ENCODE results near the gene ACTN3.
A peak's percentile ranks its signal among the peaks of the same experiment; 100 is the strongest.
"Not testable (repeated sequence)": the region's sequence is repeated elsewhere in the genome, so short reads cannot be mapped to it uniquely, and the experiment has no call there.

The ACTN3 gene

DNA sequence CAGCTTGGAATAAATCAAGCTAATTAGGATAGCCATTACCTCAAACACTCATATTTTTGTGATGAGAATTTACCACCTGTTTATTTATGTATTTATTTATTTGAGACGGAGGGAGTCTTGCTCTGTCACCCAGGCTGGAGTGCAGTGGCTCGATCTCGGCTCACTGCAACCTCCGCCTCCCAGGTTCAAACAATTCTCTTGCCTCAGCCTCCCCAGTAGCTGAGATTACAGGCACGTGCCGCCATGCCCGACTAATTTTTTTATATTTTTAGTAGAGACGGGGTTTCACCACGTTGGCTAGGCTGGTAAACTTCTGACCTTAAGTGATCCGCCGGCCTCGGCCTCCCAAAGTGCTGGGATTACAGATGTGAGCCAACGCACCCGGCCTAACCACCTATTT lies 1.8 kb upstream of the ACTN3 start:
- DNase-seq (ENCODE audit: low read depth in 2 of 2): not testable (repeated sequence)

DNA sequence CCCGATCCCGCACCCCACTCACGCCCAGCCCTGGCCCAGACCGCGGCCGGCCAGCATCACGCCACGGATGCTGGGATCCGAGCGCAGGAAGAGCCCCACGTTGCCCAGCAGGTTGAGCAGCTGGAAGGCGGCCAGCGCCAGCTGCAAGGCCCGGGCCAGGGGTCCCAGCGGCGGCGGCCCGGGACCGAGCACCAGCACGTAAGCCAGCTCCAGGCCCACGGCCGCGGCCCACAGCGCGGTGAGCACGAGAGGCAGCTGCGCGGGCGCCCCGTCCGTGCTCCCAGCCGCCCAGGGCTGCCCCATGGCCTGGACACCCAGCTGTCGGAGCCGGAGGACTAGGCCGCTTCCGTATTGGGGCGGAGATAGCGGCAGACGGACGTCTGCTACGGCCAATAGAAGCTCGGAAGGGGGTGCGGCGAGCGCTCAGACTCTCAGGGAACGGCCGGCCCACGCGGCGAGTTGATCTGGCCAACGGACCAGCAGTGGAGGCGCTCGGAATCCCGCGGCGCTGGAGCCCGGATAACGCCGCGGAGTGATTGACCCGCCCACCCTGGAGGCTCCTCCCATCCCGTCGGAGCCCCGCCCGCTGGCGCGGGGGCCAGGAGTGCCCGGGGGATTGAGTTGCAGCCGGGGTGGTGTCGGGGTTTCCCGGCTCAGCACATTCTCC lies 869 bp upstream of the ACTN3 start, which contains the start of gene ZDHHC24:
Gene ZDHHC24 (minus strand): TSS at position 348 of the 667 bp plus-strand sequence. CDS start 45 bp downstream, at position 303.
- DNase-seq (ENCODE audit: low read depth in 2 of 2): peak; percentile 90 to 91

DNA sequence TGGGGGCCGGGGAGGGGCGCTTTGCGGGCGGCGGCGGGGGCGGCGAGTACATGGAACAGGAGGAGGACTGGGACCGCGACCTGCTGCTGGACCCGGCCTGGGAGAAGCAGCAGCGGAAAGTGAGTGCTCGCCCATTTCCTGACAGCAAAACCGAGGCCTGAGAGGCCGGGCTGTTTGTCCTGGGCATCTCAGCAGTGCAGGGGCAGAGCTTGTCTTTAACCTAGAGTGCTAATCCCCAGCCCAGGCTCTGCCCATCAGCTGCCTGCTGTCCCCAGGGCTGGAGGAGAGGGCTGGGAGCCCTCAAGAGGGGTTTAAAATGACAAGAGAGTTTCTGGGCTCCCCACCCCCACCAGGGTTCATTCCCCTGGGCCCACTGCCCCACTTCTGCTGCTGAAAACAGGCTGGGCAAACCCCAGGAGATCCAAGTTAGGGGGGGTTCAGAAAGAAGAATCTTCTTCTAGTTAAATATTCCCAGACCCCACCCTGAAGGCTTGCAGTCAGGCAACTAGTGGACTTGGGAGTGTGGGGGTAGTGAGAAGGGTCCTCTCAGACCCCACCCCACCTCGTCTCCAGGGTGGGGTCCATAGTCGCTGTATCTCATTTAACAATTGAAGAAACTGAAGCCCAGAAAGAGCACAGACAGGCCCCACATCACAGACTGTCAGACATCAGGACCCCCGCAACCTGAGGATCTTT lies 411 bp downstream of the ACTN3 start:
- no peak for DNase-seq (ENCODE audit: low read depth in 2 of 2)

- DNase-seq (ENCODE audit: low read depth in 2 of 2): no peak
These were observed 933 bp downstream of the ACTN3 start for GRCh38 chr11:66547662-66548009.

DNA sequence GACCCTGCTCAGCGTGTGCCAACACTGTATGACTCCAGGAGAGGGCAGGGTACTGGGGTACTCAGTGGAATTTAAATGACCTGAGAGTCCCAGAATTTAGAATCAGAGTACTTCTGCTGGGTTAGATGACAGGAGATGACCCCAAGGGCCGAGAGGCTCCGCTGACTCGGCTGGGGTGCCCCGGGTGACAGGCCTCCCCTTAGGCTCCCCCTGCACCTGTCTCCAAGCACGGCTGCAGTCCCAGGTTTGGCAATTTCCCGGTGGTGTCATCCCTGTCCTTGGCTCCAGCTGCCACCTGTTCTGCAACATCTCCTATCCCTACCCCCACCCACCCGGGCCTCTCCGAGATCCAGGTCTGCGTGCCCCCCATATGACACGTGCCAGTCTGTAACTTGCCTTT lies 1.3 kb downstream of the ACTN3 start:
- no peak for DNase-seq (ENCODE audit: low read depth in 2 of 2)

DNA sequence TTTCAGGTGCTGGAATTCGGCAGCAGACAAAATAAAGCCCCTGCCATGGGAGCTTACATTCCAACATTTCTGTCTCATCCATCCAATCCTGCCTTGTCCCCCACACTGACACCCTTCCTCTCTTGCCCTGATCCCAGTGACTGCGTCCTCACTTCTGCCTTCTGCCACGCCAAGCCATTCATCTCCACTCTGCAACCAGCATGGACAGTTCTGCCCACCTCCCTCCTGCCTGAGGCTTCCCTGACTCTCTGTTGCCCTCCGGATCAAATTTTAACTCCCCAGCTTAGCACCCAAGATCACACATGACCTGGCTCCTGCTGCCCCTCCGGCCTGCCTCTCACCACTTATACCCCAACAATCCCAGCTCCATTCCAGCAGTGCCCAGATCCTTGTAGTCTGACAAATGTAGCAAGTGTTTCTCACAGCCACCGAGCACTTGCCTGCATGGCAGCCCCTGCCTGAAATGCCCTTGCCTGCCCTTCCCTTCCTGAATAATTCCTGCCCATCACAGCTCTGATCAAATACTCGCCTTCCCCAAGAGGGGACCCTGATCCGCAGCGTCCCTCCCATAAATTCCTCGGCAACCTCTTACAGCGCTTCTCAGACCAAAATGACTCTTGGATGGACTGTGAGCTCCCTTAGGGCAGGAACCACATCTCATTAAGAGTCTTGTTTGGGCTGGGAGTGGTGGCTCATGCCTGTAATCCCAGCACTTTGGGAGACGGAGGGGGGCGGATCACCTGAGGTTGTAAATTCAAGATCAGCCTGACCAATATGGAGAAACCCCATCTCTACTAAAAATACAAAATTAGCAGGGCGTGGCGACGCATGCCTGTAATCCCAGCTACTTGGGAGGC lies 2.3 kb downstream of the ACTN3 start:
- no peak for DNase-seq (ENCODE audit: low read depth in 2 of 2)

- no peak for DNase-seq (ENCODE audit: low read depth in 2 of 2)
These were observed 3.0 kb downstream of the ACTN3 start for GRCh38 chr11:66549696-66550095.

DNA sequence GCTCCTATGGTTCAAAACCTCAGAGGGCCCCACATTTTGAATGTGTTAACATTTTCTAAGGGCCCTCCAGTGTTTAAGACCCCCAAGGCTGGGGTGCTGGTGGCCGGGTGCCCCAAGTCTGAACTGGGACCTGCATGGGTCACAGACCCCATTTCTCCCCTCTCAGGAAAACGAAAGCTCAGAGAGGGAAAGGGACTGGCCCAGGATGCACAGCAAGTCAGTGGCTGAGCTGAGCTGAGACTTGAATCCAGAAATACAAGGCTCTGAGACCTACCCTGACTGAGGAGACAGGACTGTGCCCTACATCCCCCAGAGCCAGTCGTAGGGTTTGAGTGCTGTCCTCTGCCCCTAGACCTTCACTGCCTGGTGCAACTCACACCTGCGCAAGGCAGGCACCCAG lies 4.2 kb downstream of the ACTN3 start:
- DNase-seq (ENCODE audit: low read depth in 2 of 2): no peak

- no peak for DNase-seq (ENCODE audit: low read depth in 2 of 2)
These were observed 7.9 kb downstream of the ACTN3 start for GRCh38 chr11:66554602-66555001.

- no peak for DNase-seq (ENCODE audit: low read depth in 2 of 2)
These were observed 8.7 kb downstream of the ACTN3 start for GRCh38 chr11:66555416-66555815.

GRCh38 chr11:66556086-66556485 lies 9.4 kb downstream of the ACTN3 start:
- no peak for DNase-seq (ENCODE audit: low read depth in 2 of 2)

DNA sequence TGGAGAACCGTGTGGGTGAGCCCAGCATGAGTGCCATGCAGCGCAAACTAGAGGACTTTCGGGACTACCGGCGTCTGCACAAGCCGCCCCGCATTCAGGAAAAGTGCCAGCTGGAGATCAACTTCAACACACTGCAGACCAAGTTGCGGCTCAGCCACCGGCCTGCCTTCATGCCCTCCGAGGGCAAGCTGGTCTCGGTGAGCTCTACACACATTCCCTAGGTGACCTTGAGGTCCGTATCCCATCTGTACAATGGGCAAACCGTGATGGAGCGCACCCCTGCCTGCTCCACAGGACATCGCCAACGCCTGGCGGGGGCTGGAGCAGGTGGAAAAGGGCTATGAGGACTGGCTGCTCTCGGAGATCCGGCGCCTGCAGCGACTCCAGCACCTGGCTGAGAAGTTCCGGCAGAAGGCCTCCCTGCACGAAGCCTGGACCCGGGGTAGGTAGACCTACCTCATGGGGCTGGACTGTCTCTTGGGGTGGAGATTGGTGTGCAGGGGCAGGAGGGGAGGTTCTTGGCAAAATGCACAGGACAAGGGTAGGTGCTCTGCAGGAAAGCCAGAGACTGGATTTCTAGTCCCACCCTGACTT lies 11.1 kb downstream of the ACTN3 start:
- DNase-seq (ENCODE audit: low read depth in 2 of 2): no peak

GRCh38 chr11:66559142-66559865 lies 12.6 kb downstream of the ACTN3 start:
- no peak for DNase-seq (ENCODE audit: low read depth in 2 of 2)

DNA sequence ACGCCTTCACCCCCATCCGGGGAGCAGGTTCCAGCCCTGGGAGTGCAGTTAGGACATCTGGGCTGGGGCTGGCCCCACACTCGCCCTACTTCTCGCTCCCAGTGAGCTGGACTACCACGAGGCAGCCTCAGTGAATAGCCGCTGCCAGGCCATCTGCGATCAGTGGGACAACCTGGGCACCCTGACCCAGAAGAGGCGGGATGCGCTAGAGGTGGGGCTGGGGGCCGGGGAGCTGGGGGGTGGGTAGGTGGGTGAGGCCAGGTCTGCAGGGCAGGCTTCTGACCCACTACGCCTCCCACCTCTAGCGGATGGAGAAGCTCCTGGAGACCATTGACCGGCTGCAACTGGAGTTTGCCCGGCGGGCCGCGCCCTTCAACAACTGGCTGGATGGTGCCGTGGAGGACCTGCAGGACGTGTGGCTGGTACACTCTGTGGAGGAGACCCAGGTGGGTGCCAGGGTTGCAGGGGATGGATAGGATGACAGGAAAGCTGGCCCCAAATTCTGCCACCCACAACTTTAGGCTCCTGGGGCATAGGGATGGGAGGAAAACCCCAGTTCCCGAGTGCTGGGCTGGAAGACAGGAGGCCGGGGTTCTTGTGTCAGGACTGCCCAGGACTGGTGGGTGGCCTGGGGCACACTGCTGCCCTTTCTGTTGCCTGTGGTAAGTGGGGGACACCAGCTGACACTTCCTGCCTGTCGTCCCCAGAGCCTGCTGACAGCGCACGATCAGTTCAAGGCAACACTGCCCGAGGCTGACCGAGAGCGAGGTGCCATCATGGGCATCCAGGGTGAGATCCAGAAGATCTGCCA lies 13.4 kb downstream of the ACTN3 start:
- no peak for DNase-seq (ENCODE audit: low read depth in 2 of 2)

- DNase-seq (ENCODE audit: low read depth in 2 of 2): no peak
These were observed 14.7 kb downstream of the ACTN3 start for GRCh38 chr11:66561178-66561974.

- DNase-seq (ENCODE audit: low read depth in 2 of 2): no peak
These were observed 15.2 kb downstream of the ACTN3 start for GRCh38 chr11:66561975-66562248.

DNA sequence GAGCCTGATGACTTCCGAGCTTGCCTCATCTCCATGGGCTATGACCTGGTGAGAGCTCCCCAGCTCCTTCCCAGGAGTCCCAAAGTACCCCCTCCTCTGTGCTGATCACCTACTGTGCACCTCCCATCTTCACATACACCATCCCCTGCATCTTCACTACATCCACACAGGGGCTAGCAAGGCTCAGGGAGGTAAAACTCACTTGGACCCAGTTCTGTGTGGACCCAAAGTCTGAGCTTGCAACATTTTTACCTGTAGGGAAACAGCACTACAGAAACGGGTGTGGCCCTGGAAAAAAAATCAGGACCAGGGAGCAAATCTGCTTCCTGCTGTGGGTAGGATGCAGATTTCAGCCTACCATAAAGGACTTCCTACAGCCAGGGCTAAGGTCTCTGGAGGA lies 15.6 kb downstream of the ACTN3 start:
- no peak for DNase-seq (ENCODE audit: low read depth in 2 of 2)

DNA sequence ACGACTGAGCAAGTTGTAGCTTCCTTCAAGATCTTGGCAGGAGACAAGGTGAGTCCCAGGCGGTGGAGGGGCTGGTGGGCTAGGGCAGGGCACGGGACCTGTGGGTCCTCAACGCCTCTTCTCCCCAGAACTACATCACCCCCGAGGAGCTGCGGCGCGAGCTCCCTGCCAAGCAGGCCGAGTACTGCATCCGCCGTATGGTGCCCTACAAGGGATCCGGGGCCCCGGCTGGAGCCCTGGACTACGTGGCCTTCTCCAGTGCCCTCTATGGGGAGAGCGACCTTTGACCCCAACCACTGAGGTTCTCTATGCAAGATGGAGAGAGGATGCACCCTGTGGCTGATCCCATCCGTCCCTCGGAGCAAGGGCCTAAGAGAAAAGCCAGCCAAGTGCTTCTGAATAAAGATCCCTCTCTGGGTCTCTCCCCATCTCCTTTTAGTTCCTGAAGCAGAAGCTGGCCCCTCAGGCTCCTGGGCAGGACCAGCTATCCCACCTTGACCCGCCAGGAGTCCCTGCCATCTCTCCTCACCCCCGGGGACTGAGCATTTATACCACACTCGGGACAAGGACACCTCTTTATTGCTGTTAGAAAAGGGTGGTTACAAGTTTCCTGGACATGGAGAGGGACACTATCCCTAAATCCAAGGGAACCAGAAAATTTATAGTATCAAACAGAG lies 16.3 kb downstream of the ACTN3 start:
- no peak for DNase-seq (ENCODE audit: low read depth in 2 of 2)

DNA sequence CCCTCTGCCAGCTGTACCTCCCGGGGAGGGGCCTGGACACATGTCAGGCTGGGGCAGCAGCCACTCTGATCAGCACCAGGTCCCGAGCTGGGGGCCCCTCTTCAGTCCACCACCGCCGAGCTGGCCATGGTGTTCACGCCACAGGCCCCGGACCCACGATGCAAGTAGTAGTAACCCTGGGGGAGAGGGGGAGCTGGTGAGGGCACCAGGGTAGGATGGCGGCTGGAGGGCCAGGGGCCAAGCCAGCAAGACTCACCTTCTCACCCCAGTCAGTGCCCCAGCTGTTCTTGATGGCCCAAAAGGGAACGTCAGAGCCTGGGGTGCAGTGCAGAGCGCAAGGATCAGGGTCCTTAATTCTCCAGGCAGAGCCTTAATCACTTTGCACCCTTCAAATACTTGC lies 17.1 kb downstream of the ACTN3 start:
- DNase-seq (ENCODE audit: low read depth in 2 of 2): no peak

- no peak for DNase-seq (ENCODE audit: low read depth in 2 of 2)
These were observed 17.8 kb downstream of the ACTN3 start for GRCh38 chr11:66564538-66564937.

Data from stimulated activated CD8-positive, alpha-beta memory T cell treated with anti-CD3 and anti-CD28 coated beads, Interleukin-2, amount 100 ng/mL, for 48 hours (primary cell).